Central memory CD4-positive, alpha-beta T cell (primary cell): ENCODE measurements around the gene UTF1.
"Not testable (repeated sequence)": the region's sequence is repeated elsewhere in the genome, so short reads cannot be mapped to it uniquely, and the experiment has no call there.

Experiments
- DNase-seq: peaks from one replicate; pipeline ENCODE4 v3.0.0; 2022

UTF1 gene

GRCh38 chr10:133210398-133211140, 19.4 kb upstream of the UTF1 start:
- DNase-seq = no peak

- no peak for DNase-seq
These were observed 18.7 kb upstream of the UTF1 start for GRCh38 chr10:133211141-133211830.

GRCh38 chr10:133211959-133212852, 17.8 kb upstream of the UTF1 start:
- no peak for DNase-seq

GRCh38 chr10:133212853-133213494, 17.0 kb upstream of the UTF1 start:
- DNase-seq = no peak

GRCh38 chr10:133213641-133214467, 16.2 kb upstream of the UTF1 start:
- no peak for DNase-seq

- DNase-seq = no peak
These were observed 15.3 kb upstream of the UTF1 start for GRCh38 chr10:133214468-133215410.

- no peak for DNase-seq
These were observed 14.4 kb upstream of the UTF1 start for GRCh38 chr10:133215586-133215985.

- DNase-seq = no peak
These were observed 13.2 kb upstream of the UTF1 start for GRCh38 chr10:133216776-133217175.

GRCh38 chr10:133217800-133218589, 12.0 kb upstream of the UTF1 start:
- DNase-seq = no peak

- DNase-seq = no peak
These were observed 11.1 kb upstream of the UTF1 start for GRCh38 chr10:133218891-133219290.

GRCh38 chr10:133219782-133220181, 10.2 kb upstream of the UTF1 start:
- no peak for DNase-seq

- DNase-seq = no peak
These were observed 8.7 kb upstream of the UTF1 start for GRCh38 chr10:133221331-133221730.

GRCh38 chr10:133221756-133222155, 8.3 kb upstream of the UTF1 start:
- DNase-seq = not testable (repeated sequence)

GRCh38 chr10:133224076-133224475, 5.9 kb upstream of the UTF1 start:
- DNase-seq = no peak

GRCh38 chr10:133224756-133225372, 5.2 kb upstream of the UTF1 start:
- DNase-seq = no peak

GRCh38 chr10:133225707-133226191, 4.3 kb upstream of the UTF1 start:
- DNase-seq = no peak

GRCh38 chr10:133226251-133226808, 3.7 kb upstream of the UTF1 start:
- DNase-seq = no peak

GRCh38 chr10:133227256-133227655, 2.8 kb upstream of the UTF1 start:
- DNase-seq = no peak
